HG02870 (cell line): ENCODE data around the gene FIGN.

Experiments used
- ATAC-seq: cut with Tn5 transposase; IDR thresholded peaks from one replicate; pipeline ENCODE4 v1.9.1; 2021; ENCODE audit warnings: mild to moderate bottlenecking, moderate library complexity; ENCODE audit not compliant: unreplicated experiment

FIGN gene

GRCh38 chr2:163667064-163667887, 68.5 kb downstream of the FIGN start:
- no peak for ATAC-seq

DNA sequence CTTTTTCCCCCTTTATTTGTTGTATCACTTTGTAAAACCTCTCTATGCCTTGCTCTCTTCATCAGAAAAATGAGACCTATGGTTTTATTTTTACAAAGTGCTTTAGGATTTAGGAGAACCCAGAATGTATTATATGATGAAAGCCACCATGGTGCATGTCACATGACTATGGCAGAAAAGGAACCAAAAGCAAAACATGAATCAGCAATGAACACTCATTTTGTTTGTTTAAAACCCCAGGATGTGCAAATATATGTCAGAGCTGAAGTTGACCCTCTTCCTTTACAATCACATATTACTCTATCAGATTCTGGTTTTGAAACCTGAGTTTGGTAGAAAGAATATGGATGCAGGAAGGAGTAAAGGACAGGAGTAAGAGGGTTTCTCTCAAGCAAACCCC, 70.0 kb downstream of the FIGN start:
- ATAC-seq, result peak; percentile 59

DNA sequence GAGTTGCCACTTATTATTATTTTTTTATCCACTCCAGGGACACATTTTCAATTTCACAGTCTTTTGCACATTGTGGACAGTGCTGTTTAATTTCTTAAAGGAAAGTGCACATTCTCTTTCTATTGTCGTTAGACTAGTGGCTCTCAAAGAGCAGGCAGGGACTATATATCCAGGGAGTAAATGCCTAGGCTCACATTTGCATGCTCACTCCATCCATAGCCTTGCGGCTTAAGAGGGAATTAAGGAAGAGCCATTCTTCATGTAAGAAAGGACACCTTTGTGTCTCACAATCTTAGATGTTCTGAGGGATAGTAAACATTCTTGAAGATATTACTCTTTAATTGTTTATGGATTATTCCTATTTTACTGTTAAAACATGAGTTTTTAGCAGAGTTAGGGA, 70.8 kb downstream of the FIGN start:
- ATAC-seq, result no peak

DNA sequence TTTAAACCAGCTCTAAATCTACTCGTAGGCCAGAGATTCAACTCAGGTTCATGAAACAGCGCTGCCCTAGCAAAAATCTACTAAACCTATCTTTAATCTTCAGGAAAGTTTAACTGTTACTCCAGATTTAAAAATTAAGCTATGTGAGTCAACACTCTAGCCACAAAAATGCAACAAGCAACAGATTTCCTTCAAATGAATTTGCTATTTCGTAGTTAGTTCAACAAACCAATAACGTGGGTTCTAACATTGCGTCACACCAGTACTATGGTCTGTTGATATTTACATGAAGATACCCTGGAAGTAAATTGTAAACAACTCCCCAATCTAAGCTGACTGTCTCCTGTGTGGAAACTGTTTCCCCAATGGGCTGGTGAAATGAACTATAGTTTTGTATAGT, 71.2 kb downstream of the FIGN start:
- no peak for ATAC-seq

DNA sequence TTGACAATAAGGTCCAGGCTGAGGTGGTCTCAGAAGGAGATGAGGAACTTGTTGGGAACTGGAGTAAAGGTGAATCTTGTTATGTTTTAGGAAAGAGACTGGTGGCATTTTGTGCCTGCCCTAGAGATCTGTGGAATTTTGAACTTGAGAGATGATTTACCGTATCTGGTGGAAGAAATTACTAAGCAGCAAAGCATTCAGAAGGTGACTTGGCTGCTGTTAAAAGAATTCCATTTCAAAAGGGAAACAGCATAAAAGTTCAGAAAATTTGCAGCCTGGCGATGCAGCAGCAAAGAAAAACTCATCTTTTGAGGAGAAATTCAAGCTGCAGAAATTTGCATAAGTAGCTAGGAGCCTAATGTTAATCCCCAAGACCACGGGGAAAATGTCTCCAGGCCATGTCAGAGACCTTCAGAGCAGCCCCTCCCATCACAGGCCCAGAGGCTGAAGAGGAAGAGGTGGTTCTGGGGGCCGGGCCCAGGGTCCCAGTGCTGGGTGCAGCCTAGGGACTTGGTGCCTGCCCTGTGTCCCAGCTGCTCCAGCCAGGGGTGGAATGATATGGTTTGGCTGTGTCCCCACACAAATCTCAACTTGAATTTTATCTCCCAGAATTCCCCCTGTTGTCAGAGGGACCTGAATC, 73.5 kb downstream of the FIGN start:
- ATAC-seq, result no peak

DNA sequence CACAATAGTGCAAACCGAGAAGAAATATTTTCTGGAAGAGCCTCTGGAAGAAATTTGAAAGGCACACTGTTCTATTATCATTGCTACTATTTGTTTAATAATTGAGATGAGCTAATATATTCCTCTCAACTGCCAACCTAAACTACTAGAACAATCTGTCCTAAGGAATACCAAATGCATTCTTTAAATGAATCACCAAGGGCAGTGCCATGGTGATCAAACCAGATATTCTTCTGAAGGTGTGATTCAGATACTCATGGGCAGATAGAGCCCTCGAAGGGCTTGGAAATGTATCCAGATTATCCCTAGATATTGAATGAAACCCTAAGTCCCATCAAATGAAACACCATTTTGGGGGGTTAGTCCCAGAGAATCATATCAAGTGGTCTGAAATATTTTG, 76.6 kb downstream of the FIGN start:
- ATAC-seq, result no peak

DNA sequence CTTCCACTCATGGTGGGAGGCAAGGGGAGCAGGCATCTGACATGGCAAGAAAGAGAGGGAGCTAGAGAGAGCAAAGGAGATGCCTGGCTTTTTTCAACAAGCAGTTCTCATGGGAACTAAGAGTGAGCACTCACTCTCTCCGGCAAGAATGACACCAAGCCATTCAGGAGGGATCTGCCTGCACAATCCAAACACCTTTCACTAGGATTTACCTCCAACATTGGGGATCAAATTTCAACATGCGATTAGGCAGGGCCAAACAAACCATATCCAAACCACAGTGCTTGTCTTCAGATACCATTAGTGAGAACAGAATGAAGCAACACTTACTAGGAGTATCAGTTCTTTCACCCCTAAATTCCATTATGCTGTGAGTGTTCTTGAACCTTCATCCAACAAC, 77.3 kb downstream of the FIGN start:
- ATAC-seq, result no peak

- no peak for ATAC-seq
These were observed 78.5 kb downstream of the FIGN start for GRCh38 chr2:163657281-163657656.

DNA sequence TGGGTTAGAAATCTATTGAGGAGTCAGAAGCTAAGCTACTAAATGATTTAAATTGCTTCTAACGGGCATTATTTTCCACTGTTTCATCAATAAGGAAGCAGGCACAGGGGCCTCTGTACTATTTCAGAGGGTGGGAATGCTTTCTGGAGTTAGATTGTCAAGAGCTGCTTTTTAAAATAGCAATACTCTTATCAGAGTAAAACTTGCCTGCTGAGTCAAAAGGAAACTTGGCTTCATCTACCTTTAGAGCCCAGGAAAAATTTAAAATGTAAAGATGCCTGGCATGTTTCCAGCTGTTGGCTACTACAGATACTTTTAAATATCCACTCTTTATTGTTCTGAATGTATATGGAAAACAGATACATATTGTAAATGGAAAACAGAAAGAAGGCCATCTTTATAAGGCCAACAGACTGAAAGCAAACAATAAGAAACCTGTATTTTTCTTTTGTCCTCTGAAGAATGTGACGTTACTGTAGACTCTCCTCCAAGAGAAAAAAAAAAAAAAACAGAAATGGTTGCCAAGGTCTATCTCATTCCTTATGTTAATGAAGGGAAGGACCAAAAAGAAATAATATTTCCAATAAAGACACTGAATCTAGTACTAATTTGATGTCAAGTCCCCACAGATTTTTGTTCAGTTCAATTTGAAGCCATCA, 79.1 kb downstream of the FIGN start:
- ATAC-seq, result no peak

DNA sequence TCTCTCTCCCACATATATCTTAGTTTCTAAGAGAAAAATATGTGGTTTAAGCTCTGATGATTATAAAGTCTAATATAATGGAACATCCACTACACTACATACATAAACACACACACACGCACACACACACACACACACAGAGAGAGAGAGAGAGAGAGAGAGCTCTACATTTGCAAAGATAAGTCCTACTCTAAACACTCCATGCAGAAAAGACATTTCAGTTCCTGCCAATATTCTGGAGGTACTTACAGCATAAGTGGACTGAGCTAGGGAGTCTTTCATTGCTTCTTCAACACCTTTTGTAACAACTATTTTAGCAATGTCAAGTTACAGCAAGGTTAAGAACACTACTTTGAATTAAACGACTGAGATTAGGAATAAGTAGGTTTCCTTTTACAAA, 80.1 kb downstream of the FIGN start:
- ATAC-seq, result no peak

- no peak for ATAC-seq
These were observed 83.1 kb downstream of the FIGN start for GRCh38 chr2:163652751-163653150.

DNA sequence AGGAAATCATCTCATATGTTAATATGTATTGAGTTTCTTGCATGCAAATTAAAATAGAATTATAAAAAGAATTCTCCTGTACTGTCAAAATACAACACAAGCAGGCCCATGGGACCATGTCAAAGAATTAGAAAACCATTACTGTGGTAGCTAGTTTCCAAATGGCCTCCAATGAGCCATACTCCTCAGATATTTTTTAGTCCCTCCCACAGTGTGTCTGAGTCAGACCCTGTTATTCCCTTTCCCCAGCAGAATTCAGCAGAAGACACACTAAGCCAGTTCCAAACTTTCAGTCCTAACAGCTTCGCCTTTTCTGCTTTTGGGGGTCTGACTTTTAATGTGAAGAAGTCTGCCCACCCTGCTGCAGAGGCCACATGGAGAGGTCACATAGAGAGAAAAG, 86.7 kb downstream of the FIGN start:
- ATAC-seq, result no peak

DNA sequence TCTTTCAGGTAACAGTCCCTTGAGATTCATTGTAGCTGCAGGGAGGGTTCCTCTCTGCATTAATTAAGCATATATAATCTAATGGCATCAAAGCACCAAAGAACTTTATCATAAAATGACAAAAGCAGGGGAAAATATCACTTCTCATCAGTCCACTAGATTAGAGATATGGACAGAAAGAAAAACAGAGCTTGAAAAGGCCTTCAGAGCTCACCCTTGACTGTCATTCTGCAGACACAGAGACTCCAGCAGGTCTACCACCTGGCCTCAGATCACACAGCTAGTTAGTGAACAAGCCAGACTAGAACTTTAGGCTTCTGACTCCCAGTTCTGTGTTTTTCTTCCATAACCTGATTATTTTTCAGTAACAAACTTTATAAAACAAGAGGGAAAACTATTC, 88.5 kb downstream of the FIGN start:
- ATAC-seq, result no peak

- no peak for ATAC-seq
These were observed 89.1 kb downstream of the FIGN start for GRCh38 chr2:163646687-163647086.

GRCh38 chr2:163644238-163644637, 91.6 kb downstream of the FIGN start:
- ATAC-seq, result no peak

- ATAC-seq, result no peak
These were observed 93.8 kb downstream of the FIGN start for GRCh38 chr2:163641986-163642385.

DNA sequence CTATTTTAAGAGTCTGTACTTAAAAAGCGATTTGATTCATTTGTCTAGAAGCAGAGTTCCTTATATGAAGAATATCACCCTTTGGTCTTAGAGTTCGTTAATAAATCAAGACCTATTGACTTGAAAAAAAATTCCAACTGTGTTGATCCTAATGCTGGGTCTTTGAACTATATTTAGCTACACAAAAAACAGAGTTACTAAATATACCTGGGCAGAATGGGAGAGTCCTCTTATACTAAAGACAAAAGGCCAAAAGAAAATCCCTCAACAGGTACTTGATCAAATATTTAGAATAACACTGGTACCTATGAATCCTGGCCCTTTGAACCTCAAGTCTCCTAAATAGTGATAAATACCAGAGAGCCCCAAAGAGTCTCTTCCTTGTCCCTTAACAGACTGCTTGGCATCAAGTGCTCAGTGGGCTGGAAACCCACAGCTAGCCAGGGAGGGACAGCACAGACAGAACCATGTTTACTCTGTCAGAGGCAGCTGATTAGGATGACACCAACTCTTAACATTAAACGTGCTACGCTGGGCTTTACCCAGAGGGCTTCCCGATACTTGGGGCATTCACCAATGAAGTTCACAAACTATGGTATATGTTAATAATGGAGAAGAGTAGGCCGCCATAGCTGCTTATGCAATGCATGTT, 95.1 kb downstream of the FIGN start:
- no peak for ATAC-seq

- no peak for ATAC-seq
These were observed 97.9 kb downstream of the FIGN start for GRCh38 chr2:163637871-163638270.

GRCh38 chr2:163633291-163633690, 102.5 kb downstream of the FIGN start:
- ATAC-seq, result no peak

DNA sequence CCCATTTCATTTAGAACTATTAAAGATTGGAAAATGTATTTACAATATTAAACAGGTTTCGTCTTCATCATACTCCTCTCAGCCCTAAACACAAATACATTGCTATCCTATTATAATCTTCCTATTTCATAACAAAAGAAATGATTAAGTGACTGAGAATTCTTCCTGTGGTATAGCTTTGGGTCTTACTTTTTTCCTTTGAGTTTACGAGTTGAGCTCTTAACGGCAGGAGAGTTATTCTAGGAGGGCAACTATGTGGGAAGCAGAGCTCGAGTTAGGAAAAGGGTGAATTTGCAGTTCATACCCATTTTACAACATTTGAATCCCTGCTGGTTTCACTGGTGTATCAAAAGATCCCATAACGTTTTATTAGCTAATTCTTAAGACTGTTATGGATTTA, 105.0 kb downstream of the FIGN start:
- no peak for ATAC-seq

- ATAC-seq, result no peak
These were observed 109.1 kb downstream of the FIGN start for GRCh38 chr2:163626639-163627109.

GRCh38 chr2:163626208-163626607, 109.6 kb downstream of the FIGN start:
- no peak for ATAC-seq
